Measurements from ENCODE around the gene NIPAL3. TPM values are rescaled to one million over a fixed set of nuclear protein-coding genes. Genes with fewer than 3 reads are reported as not detected.

Gene NIPAL3
- total and polyA plus RNA-seq, 2 donors from 2014 or later, result 13.5 to 46.4 TPM

DNA sequence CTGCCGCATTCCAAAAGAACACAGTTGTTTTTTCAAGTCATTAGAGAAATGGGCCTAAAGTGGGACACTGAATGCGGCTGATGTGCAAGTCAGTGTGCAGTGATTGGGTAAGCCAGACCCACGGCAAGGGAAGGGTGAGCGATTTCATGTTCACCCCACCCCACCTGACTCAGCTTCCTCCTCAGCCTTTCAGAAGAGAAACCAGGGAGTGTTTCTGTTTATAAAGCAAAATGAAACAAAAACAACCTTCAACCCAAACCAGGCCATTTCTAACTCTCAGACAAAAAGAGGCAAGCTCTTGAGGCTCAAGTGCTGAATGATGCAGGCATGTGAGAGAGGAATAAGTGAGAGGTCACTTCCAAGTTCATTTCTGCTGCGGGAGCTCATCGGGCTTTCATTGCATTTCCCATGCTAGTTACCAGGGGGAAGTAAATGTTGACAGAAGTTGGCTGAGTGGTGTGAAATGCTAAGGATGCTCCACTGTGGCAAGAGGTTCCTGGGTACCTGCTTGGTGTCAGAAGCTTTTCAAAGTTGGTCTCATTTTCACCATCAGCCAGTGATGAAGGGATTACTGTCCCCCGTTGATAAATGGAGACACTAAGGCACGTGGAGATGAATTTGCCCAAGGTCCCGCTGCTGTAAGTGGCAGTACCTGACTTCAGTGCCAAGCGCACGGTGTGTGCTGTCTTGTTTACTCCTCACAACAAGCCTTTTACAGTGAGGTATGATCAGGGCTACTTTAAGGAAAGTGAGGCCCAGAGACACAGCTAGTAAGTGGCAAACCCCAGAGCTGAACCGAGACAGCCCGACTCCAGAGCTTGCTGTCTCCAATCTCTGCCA, 31.1 kb upstream of the NIPAL3 start:
- no peaks in the 10 kb centered on the region for H3K27me3 ChIP-seq (ENCODE audit: control insufficient read depth, insufficient read depth, low read length)
- DNase-seq (no peak), FAIRE-seq (no peak)
- H3K36me3 ChIP-seq (ENCODE audit: control insufficient read depth in 2 of 3, insufficient read depth in 3 of 3, low read length in 3 of 3), result no peaks in the 10 kb centered on the region
- TF ChIP-seq, protein P1, sequence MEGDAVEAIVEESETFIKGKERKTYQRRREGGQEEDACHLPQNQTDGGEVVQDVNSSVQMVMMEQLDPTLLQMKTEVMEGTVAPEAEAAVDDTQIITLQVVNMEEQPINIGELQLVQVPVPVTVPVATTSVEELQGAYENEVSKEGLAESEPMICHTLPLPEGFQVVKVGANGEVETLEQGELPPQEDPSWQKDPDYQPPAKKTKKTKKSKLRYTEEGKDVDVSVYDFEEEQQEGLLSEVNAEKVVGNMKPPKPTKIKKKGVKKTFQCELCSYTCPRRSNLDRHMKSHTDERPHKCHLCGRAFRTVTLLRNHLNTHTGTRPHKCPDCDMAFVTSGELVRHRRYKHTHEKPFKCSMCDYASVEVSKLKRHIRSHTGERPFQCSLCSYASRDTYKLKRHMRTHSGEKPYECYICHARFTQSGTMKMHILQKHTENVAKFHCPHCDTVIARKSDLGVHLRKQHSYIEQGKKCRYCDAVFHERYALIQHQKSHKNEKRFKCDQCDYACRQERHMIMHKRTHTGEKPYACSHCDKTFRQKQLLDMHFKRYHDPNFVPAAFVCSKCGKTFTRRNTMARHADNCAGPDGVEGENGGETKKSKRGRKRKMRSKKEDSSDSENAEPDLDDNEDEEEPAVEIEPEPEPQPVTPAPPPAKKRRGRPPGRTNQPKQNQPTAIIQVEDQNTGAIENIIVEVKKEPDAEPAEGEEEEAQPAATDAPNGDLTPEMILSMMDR (IDR thresholded peaks at IDR 0.05; ENCODE audit: borderline replicate concordance, extremely low read depth, insufficient read depth), result no peak
- H3K4me1 ChIP-seq (ENCODE audit: control insufficient read depth in 2 of 3, insufficient read depth in 2 of 3, low read depth in 1 of 3, low read length in 3 of 3), result peaks cover 0 to 11% (median 9%) of the 10 kb centered on the region in 3 donors
- no peak overlapping the region for H3K4me3 ChIP-seq (ENCODE audit: low read length in 3 of 3)
- no peaks in the 10 kb centered on the region for H3K9me3 ChIP-seq (ENCODE audit: control insufficient read depth in 2 of 3, insufficient read depth in 1 of 3, low read length in 3 of 3)
- no peak overlapping the region for H3K9ac ChIP-seq (ENCODE audit: low read length in 3 of 3)
- intact Hi-C loops (cut with DNase I), result loop anchor here (5.0 kb wide), 1 partner anchor 177 kb away; no protein-coding TSS in a partner anchor
- H3K27ac ChIP-seq (ENCODE audit: low read depth in 2 of 2, low read length in 2 of 2), result no peak overlapping the region

DNA sequence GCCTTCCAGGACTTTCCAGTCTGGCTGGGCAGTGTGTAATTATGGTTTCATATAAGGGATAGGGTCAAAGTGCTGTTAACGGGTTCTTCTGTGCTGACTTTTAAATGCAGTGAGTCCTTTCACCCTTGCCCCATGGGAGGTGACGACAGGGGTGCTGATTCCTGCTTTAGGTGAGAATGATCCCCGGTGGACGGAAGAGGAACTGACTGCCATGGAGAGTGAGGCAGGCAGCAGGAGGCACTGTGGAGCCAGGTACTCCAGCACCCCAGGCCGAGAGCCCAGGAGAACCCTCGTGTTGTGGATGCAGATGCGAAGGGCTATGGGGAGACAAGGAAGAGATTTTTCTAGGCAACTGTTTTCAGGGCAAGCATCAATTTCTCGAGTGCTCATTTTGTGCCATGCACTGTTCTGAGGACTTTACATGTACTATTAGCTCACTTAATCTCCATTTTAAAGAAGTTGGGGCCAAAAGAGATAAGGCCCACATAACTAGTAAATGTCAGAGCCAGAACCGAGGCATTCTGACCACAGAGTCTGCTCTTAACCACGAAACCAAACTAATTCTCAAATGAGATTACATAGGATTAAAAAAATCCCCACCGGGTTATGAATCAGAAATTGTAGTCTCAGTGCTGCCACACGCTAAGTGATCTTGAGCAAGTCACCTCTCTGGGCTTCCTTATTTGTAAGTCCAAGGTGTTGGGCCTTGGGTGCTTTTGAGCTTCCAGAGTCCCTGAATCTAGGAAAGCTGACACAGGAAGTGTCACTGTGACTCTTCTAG, 30.3 kb upstream of the NIPAL3 start:
- H3K36me3 ChIP-seq (ENCODE audit: control insufficient read depth in 2 of 3, insufficient read depth in 3 of 3, low read length in 3 of 3), result no peaks in the 10 kb centered on the region
- no peak overlapping the region for H3K4me3 ChIP-seq (ENCODE audit: low read length in 3 of 3)
- TF ChIP-seq, protein P1 (IDR thresholded peaks at IDR 0.05; ENCODE audit: borderline replicate concordance, extremely low read depth, insufficient read depth), result peak; percentile 7
- intact Hi-C loops (cut with DNase I), result loop anchor here (5.0 kb wide), 1 partner anchor 178 kb away; no protein-coding TSS in a partner anchor
- DNase-seq, result no peak
- no peaks in the 10 kb centered on the region for H3K27me3 ChIP-seq (ENCODE audit: control insufficient read depth, insufficient read depth, low read length)
- H3K4me1 ChIP-seq (ENCODE audit: control insufficient read depth in 2 of 3, insufficient read depth in 2 of 3, low read depth in 1 of 3, low read length in 3 of 3), result peaks cover 0 to 11% (median 9%) of the 10 kb centered on the region in 3 donors
- H3K9me3 ChIP-seq (ENCODE audit: control insufficient read depth in 2 of 3, insufficient read depth in 1 of 3, low read length in 3 of 3), result no peaks in the 10 kb centered on the region
- H3K27ac ChIP-seq (ENCODE audit: low read depth in 2 of 2, low read length in 2 of 2), result no peak overlapping the region
- H3K9ac ChIP-seq (ENCODE audit: low read length in 3 of 3), result no peak overlapping the region
- no peak for FAIRE-seq

DNA sequence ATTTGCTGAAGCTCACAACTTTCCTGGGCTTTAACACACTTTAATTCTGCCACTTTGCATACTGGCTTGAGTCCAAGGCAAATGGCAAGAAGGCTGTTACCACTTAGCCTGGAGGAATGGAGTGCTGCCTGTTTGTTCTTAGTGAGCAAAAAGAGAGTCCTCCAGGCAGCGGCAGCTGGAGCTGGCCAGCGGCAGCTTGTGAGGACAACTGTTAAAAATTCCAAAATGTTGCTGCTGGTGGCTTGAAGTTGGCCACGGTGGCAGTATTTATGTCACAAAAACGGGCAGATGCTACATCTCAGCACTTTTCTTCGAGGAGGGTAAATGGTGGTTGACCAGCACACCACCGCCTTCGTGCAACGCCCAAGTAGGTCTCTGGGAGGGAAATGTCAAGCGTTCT, 29.4 kb upstream of the NIPAL3 start:
- H3K27me3 ChIP-seq (ENCODE audit: control insufficient read depth, insufficient read depth, low read length), result no peaks in the 10 kb centered on the region
- intact Hi-C loops (cut with DNase I), result loop anchor here (5.0 kb wide), 1 partner anchor 179 kb away; no protein-coding TSS in a partner anchor
- no peaks in the 10 kb centered on the region for H3K9me3 ChIP-seq (ENCODE audit: control insufficient read depth in 2 of 3, insufficient read depth in 1 of 3, low read length in 3 of 3)
- no peak overlapping the region for H3K9ac ChIP-seq (ENCODE audit: low read length in 3 of 3)
- no peaks in the 10 kb centered on the region for H3K36me3 ChIP-seq (ENCODE audit: control insufficient read depth in 2 of 3, insufficient read depth in 3 of 3, low read length in 3 of 3)
- no peak overlapping the region for H3K27ac ChIP-seq (ENCODE audit: low read depth in 2 of 2, low read length in 2 of 2)
- TF ChIP-seq, protein P1 (IDR thresholded peaks at IDR 0.05; ENCODE audit: borderline replicate concordance, extremely low read depth, insufficient read depth), result no peak
- FAIRE-seq (no peak), DNase-seq (peak in 1 of 5 donors; percentile 35)
- peaks cover 0 to 11% (median 9%) of the 10 kb centered on the region in 3 donors for H3K4me1 ChIP-seq (ENCODE audit: control insufficient read depth in 2 of 3, insufficient read depth in 2 of 3, low read depth in 1 of 3, low read length in 3 of 3)
- no peak overlapping the region for H3K4me3 ChIP-seq (ENCODE audit: low read length in 3 of 3)
